Measurements from ENCODE around the gene RASGRF1. TPM values are rescaled to one million over a fixed set of nuclear protein-coding genes. Genes with fewer than 3 reads are reported as not detected.

Gene RASGRF1
- total RNA-seq, 4 donors from 2014 or later: 0.14 to 0.75 (median 0.64) TPM; not detected in 1

- H3K4me3 ChIP-seq: no peak overlapping the region
- peaks cover 0 to under 1% (median 0%) of the 10 kb centered on the region in 4 donors for H3K4me1 ChIP-seq
- intact Hi-C loops (cut with DNase I; ENCODE audit: low total_unique reads): no loop called here
- no peaks in the 10 kb centered on the region for H3K36me3 ChIP-seq
- H3K9me3 ChIP-seq: no peaks in the 10 kb centered on the region
- 72% methylated on average over 13 of the region's 14 CpGs; no CpG with 5 or more reads in 1 of the 2 donors for WGBS, 2 donors (ENCODE audit: low coverage in 1 of 2)
- no peak for TF ChIP-seq POLR2A (IDR thresholded peaks at IDR 0.05)
- TF ChIP-seq CTCF (IDR thresholded peaks at IDR 0.05): no peak
- no peak for TF ChIP-seq EP300 (IDR thresholded peaks at IDR 0.05; ENCODE audit: low read depth)
- no peak for TF ChIP-seq POLR2AphosphoS5 (IDR thresholded peaks at IDR 0.05)
- no peak for DNase-seq
- no peak overlapping the region for H3K27ac ChIP-seq
- in situ Hi-C loops (cut with MboI; ENCODE audit: low pct_ligation_motif_present in 1 of 4, low pct_unique_long_range_greater_than_20kb in 1 of 4, low sequenced_read_pairs in 3 of 4): no loop called here
- peaks cover 38% of the 10 kb centered on the region for H3K27me3 ChIP-seq
Observed at GRCh38 chr15:79084308-79084968, 6.1 kb downstream of the RASGRF1 start.

- intact Hi-C loops (cut with DNase I; ENCODE audit: low total_unique reads): no loop called here
- Histone ChIP-seq H3K9me3 (no peaks in the 10 kb centered on the region), H3K36me3 (no peaks in the 10 kb centered on the region), H3K27me3 (peaks cover 25% of the 10 kb centered on the region), H3K4me3 (no peak overlapping the region), H3K27ac (no peak overlapping the region), H3K4me1 (no peaks in the 10 kb centered on the region)
- in situ Hi-C loops (cut with MboI; ENCODE audit: low pct_ligation_motif_present in 1 of 4, low pct_unique_long_range_greater_than_20kb in 1 of 4, low sequenced_read_pairs in 3 of 4): no loop called here
- no peak for DNase-seq
- TF ChIP-seq POLR2AphosphoS5 (IDR thresholded peaks at IDR 0.05): no peak
- no peak for TF ChIP-seq EP300 (IDR thresholded peaks at IDR 0.05; ENCODE audit: low read depth)
- no peak for TF ChIP-seq POLR2A (IDR thresholded peaks at IDR 0.05)
- TF ChIP-seq CTCF (IDR thresholded peaks at IDR 0.05): no peak
- WGBS, 2 donors (ENCODE audit: low coverage in 1 of 2): 71 to 100% methylated on average over 1 to 14 of the region's 14 CpGs
Observed at GRCh38 chr15:79083154-79083553, 7.4 kb downstream of the RASGRF1 start.

GRCh38 chr15:79082363-79083070, 8.1 kb downstream of the RASGRF1 start:
- no peak overlapping the region for H3K4me3 ChIP-seq
- no peak for TF ChIP-seq POLR2AphosphoS5 (IDR thresholded peaks at IDR 0.05)
- TF ChIP-seq CTCF (IDR thresholded peaks at IDR 0.05): no peak
- H3K27me3 ChIP-seq: peaks cover 19% of the 10 kb centered on the region
- 74 to 80% methylated on average over 1 to 6 of the region's 6 CpGs for WGBS, 2 donors (ENCODE audit: low coverage in 1 of 2)
- no peak for DNase-seq
- in situ Hi-C loops (cut with MboI; ENCODE audit: low pct_ligation_motif_present in 1 of 4, low pct_unique_long_range_greater_than_20kb in 1 of 4, low sequenced_read_pairs in 3 of 4) (no loop called here), intact Hi-C loops (cut with DNase I; ENCODE audit: low total_unique reads) (no loop called here)
- H3K4me1 ChIP-seq: no peaks in the 10 kb centered on the region
- H3K36me3 ChIP-seq: no peaks in the 10 kb centered on the region
- H3K9me3 ChIP-seq: no peaks in the 10 kb centered on the region
- no peak overlapping the region for H3K27ac ChIP-seq

- no peaks in the 10 kb centered on the region for H3K9me3 ChIP-seq
- no peaks in the 10 kb centered on the region for H3K27me3 ChIP-seq
- intact Hi-C loops (cut with DNase I; ENCODE audit: low total_unique reads): no loop called here
- TF ChIP-seq POLR2AphosphoS5 (IDR thresholded peaks at IDR 0.05): no peak
- TF ChIP-seq POLR2A (IDR thresholded peaks at IDR 0.05): no peak
- no peak for TF ChIP-seq CTCF (IDR thresholded peaks at IDR 0.05)
- TF ChIP-seq EP300 (IDR thresholded peaks at IDR 0.05; ENCODE audit: low read depth): no peak
- WGBS, 2 donors (ENCODE audit: low coverage in 1 of 2): 69% methylated on average over 11 of the region's 11 CpGs; no CpG with 5 or more reads in 1 of the 2 donors
- no peaks in the 10 kb centered on the region for H3K36me3 ChIP-seq
- no peaks in the 10 kb centered on the region for H3K4me1 ChIP-seq
- in situ Hi-C loops (cut with MboI; ENCODE audit: low pct_ligation_motif_present in 1 of 4, low pct_unique_long_range_greater_than_20kb in 1 of 4, low sequenced_read_pairs in 3 of 4): no loop called here
- no peak for DNase-seq
- H3K4me3 ChIP-seq: no peak overlapping the region
- H3K27ac ChIP-seq: no peak overlapping the region
Observed at GRCh38 chr15:79078763-79079410, 11.7 kb downstream of the RASGRF1 start.
